ENCODE results near the gene TBX5. TPM values are rescaled to one million over a fixed set of nuclear protein-coding genes. Genes with fewer than 3 reads are reported as not detected.

The TBX5 gene
- total RNA-seq, 4 donors from 2014 or later = 0.27 to 2.3 (median 1.0) TPM

- intact Hi-C loops (cut with DNase I) = no loop called here
- Histone ChIP-seq H3K27me3 (no peaks in the 10 kb centered on the region), H3K27ac (no peak overlapping the region), H3K9me3 (no peaks in the 10 kb centered on the region), H3K36me3 (no peaks in the 10 kb centered on the region), H3K4me3 (replicated peaks in 1 of 3) (no peak overlapping the region), H3K4me1 (no peaks in the 10 kb centered on the region)
- 45 to 57% methylated on average over 7 of the region's 7 CpGs for WGBS, 2 donors
- DNase-seq = no peak
- TF ChIP-seq POLR2A (IDR thresholded peaks at IDR 0.05) (no peak), CTCF (IDR thresholded peaks at IDR 0.05) (no peak)
These were observed 9.6 kb upstream of the TBX5 start for GRCh38 chr12:114415525-114415868.

- H3K36me3 ChIP-seq = no peaks in the 10 kb centered on the region
- 39 to 49% methylated on average over 11 of the region's 11 CpGs for WGBS, 2 donors
- no peak overlapping the region for H3K4me3 ChIP-seq (replicated peaks in 1 of 3)
- TF ChIP-seq POLR2A (IDR thresholded peaks at IDR 0.05) (no peak), CTCF (IDR thresholded peaks at IDR 0.05) (no peak)
- no peaks in the 10 kb centered on the region for H3K9me3 ChIP-seq
- no peak for DNase-seq
- H3K27me3 ChIP-seq = peaks cover 3% of the 10 kb centered on the region
- H3K4me1 ChIP-seq = no peaks in the 10 kb centered on the region
- H3K27ac ChIP-seq = no peak overlapping the region
- intact Hi-C loops (cut with DNase I) = no loop called here
These were observed 9.1 kb upstream of the TBX5 start for GRCh38 chr12:114414866-114415524.

GRCh38 chr12:114414031-114414865, 8.3 kb upstream of the TBX5 start:
- intact Hi-C loops (cut with DNase I) = no loop called here
- peaks cover 0 to 3% of the 10 kb centered on the region in 2 donors for H3K4me1 ChIP-seq
- H3K4me3 ChIP-seq (replicated peaks in 1 of 3) = no peak overlapping the region
- TF ChIP-seq CTCF (IDR thresholded peaks at IDR 0.05) = no peak
- no peak for TF ChIP-seq POLR2A (IDR thresholded peaks at IDR 0.05)
- peaks cover 11% of the 10 kb centered on the region for H3K27me3 ChIP-seq
- 5 to 15% methylated on average over 32 to 48 of the region's 48 CpGs for WGBS, 2 donors
- H3K9me3 ChIP-seq = no peaks in the 10 kb centered on the region
- H3K36me3 ChIP-seq = no peaks in the 10 kb centered on the region
- H3K27ac ChIP-seq = no peak overlapping the region
- DNase-seq = no peak

GRCh38 chr12:114412825-114413749, 7.1 kb upstream of the TBX5 start:
- Histone ChIP-seq H3K4me1 (peaks cover 0 to 9% of the 10 kb centered on the region in 2 donors), H3K4me3 (replicated peaks in 1 of 3) (no peak overlapping the region), H3K9me3 (no peaks in the 10 kb centered on the region), H3K36me3 (no peaks in the 10 kb centered on the region), H3K27ac (no peak overlapping the region), H3K27me3 (peaks cover 23% of the 10 kb centered on the region)
- intact Hi-C loops (cut with DNase I) = no loop called here
- 16 to 20% methylated on average over 20 of the region's 20 CpGs for WGBS, 2 donors
- TF ChIP-seq POLR2A (IDR thresholded peaks at IDR 0.05) (no peak), CTCF (IDR thresholded peaks at IDR 0.05) (no peak)
- no peak for DNase-seq

Measured in thyroid gland (tissue), 4 donors.